A673 (cell line): ENCODE results near the gene LAMA3. TPM values are rescaled to one million over a fixed set of nuclear protein-coding genes. Genes with fewer than 3 reads are reported as not detected.

Source experiments
- BruUV-seq: library from RNA; stranded (reverse); fragments of 400-500 nt; replicated peaks from 2 replicates; lab custom pipeline; 2021; lab: Mats Ljungman, UMichigan
- CTCF ChIA-PET: fragments of 300-600 bp; sonication (Branson Sonifier 250); formaldehyde crosslinking; loops from one replicate; lab custom pipeline; 2022; ENCODE audit warnings: antibody characterized with exemption; lab: Charles Lee
- POLR2A ChIA-PET: fragments of 300-600 bp; sonication (Branson Sonifier 250); formaldehyde crosslinking; loops from one replicate; lab custom pipeline; 2022; ENCODE audit warnings: antibody characterized with exemption; ENCODE audit not compliant: low non-redundant PET; lab: Charles Lee
- DNase-seq: peaks from one replicate; pipeline ENCODE4 v3.0.0-alpha.2; 2015; ENCODE audit warnings: low spot score
- H3K27ac ChIP-seq: fragments of 200-600 bp; sonication (generic); 2 replicates; pipeline ENCODE4 v1.5.1; 2016; ENCODE audit warnings: mixed run types, low read depth, mild to moderate bottlenecking, mixed read lengths, antibody characterized with exemption, low read length; ENCODE audit not compliant: poor library complexity, severe bottlenecking
- H3K27me3 ChIP-seq: fragments of 200-600 bp; sonication (generic); replicated peaks from 2 replicates; pipeline ENCODE4 v1.6.1; 2017; ENCODE audit warnings: mixed run types, low read depth, mild to moderate bottlenecking, mixed read lengths, antibody characterized with exemption, low read length; ENCODE audit not compliant: insufficient read depth, poor library complexity
- H3K36me3 ChIP-seq: fragments of 200-600 bp; sonication (generic); 2 replicates; pipeline ENCODE4 v1.6.1; 2016; ENCODE audit warnings: mixed run types, mild to moderate bottlenecking, mixed read lengths, antibody characterized with exemption, low read length; ENCODE audit not compliant: insufficient read depth, poor library complexity, severe bottlenecking
- H3K4me1 ChIP-seq: fragments of 200-600 bp; sonication (generic); 2 replicates; pipeline ENCODE4 v1.6.1; 2017; ENCODE audit warnings: mixed run types, mild to moderate bottlenecking, mixed read lengths, antibody characterized with exemption, low read length; ENCODE audit not compliant: insufficient read depth, poor library complexity, severe bottlenecking
- H3K4me3 ChIP-seq: fragments of 200-600 bp; sonication (generic); 2 replicates; pipeline ENCODE4 v1.5.1; 2016; ENCODE audit warnings: low read depth, mixed run types, mild to moderate bottlenecking, mixed read lengths, low read length; ENCODE audit not compliant: poor library complexity, severe bottlenecking
- H3K9me3 ChIP-seq: fragments of 200-600 bp; sonication (generic); 2 replicates; pipeline ENCODE4 v1.6.1; 2016; ENCODE audit warnings: mixed run types, low read depth, mild to moderate bottlenecking, mixed read lengths, antibody characterized with exemption, low read length; ENCODE audit not compliant: poor library complexity, severe bottlenecking
- EZH2 ChIP-seq: fragments of 200-600 bp; sonication (generic); IDR thresholded peaks from 2 replicates; pipeline ENCODE4 v1.6.1; 2017; ENCODE audit warnings: borderline replicate concordance, low read depth, mild to moderate bottlenecking, mixed read lengths, antibody characterized with exemption, low read length; ENCODE audit not compliant: poor library complexity, severe bottlenecking
- intact Hi-C: fragments of 100-400 bp; cut with micrococcal nuclease; formaldehyde crosslinking; loops from one replicate; pipeline ENCODE4 v1.10.0; 2022; ENCODE audit not compliant: unreplicated experiment
- total RNA-seq: library from RNA; stranded (reverse); gene quantifications from 2 replicates; pipeline ENCODE4 v1.2.3, GENCODE V29; 2021
- TF ChIP-seq, protein P1 (sequence below): fragments of 300-800, 200-600 bp; sonication (generic); conservative IDR thresholded peaks from 2 replicates; pipeline ENCODE4 v1.5.1; 2017; ENCODE audit warnings: low read depth, mild to moderate bottlenecking, antibody characterized with exemption, low read length, moderate library complexity, mixed read lengths

LAMA3 gene
- total RNA-seq, 1 experiment from 2014 or later, result 2.7 TPM

GRCh38 chr18:23921716-23922285 is 232.5 kb downstream of the LAMA3 start:
- BruUV-seq, result no TSS peak
- CTCF ChIA-PET, result no interaction called here
- Histone ChIP-seq H3K36me3 (no peaks in the 10 kb centered on the region), H3K9me3 (no peaks in the 10 kb centered on the region), H3K4me1 (no peaks in the 10 kb centered on the region), H3K27ac (no peak overlapping the region), H3K4me3 (no peak overlapping the region), H3K27me3 (no peaks in the 10 kb centered on the region)
- intact Hi-C loops, result loop anchor here (5.0 kb wide), 1 partner anchor 424 kb away; no protein-coding TSS in a partner anchor
- TF ChIP-seq, protein P1, sequence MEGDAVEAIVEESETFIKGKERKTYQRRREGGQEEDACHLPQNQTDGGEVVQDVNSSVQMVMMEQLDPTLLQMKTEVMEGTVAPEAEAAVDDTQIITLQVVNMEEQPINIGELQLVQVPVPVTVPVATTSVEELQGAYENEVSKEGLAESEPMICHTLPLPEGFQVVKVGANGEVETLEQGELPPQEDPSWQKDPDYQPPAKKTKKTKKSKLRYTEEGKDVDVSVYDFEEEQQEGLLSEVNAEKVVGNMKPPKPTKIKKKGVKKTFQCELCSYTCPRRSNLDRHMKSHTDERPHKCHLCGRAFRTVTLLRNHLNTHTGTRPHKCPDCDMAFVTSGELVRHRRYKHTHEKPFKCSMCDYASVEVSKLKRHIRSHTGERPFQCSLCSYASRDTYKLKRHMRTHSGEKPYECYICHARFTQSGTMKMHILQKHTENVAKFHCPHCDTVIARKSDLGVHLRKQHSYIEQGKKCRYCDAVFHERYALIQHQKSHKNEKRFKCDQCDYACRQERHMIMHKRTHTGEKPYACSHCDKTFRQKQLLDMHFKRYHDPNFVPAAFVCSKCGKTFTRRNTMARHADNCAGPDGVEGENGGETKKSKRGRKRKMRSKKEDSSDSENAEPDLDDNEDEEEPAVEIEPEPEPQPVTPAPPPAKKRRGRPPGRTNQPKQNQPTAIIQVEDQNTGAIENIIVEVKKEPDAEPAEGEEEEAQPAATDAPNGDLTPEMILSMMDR, result no peak
- no peak for TF ChIP-seq EZH2
- peak; percentile 34 for DNase-seq
- POLR2A ChIA-PET, result no interaction called here

DNA sequence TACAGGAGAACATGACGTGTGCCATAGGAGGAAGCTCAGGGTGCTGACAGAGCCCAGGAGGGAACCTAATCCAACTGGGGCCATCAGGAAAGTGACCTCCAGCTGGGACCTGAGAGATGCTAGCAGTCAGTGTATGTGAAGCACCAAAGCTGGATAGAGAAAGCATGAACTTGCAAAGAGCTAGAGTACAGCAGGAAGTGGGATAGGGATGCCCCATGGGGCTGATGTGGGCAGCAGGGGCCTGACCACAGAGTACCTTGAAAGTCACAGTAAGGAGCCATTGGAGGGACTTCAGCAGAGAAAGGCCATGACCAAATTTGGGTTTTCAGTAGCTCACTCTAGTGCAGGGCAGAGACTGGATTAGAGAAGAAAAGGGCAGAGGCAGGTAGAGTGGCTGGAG is 233.7 kb downstream of the LAMA3 start:
- no peaks in the 10 kb centered on the region for H3K27me3 ChIP-seq
- intact Hi-C loops, result loop anchor here (5.0 kb wide), 1 partner anchor 426 kb away; no protein-coding TSS in a partner anchor
- POLR2A ChIA-PET, result no interaction called here
- no peak for DNase-seq
- no TSS peak for BruUV-seq
- H3K36me3 ChIP-seq, result no peaks in the 10 kb centered on the region
- H3K4me3 ChIP-seq, result no peak overlapping the region
- no peaks in the 10 kb centered on the region for H3K9me3 ChIP-seq
- CTCF ChIA-PET, result no interaction called here
- H3K4me1 ChIP-seq, result peaks cover under 1% of the 10 kb centered on the region
- TF ChIP-seq, protein P1, result no peak
- no peak for TF ChIP-seq EZH2
- H3K27ac ChIP-seq, result no peak overlapping the region

- TF ChIP-seq EZH2, result no peak
- TF ChIP-seq, protein P1, result no peak
- POLR2A ChIA-PET, result interaction anchor here (0.8 kb wide), 1 partner anchor 214 kb away, joined by 5 read pairs; the partner anchor contains the start of gene CABYR
- H3K4me1 ChIP-seq, result peaks cover 4% of the 10 kb centered on the region
- peak; percentile 22 for DNase-seq
- H3K4me3 ChIP-seq, result no peak overlapping the region
- H3K27ac ChIP-seq, result no peak overlapping the region
- H3K9me3 ChIP-seq, result no peaks in the 10 kb centered on the region
- CTCF ChIA-PET, result no interaction called here
- H3K36me3 ChIP-seq, result no peaks in the 10 kb centered on the region
- intact Hi-C loops, result loop anchor here (5.0 kb wide), 1 partner anchor 428 kb away; no protein-coding TSS in a partner anchor
- H3K27me3 ChIP-seq, result no peaks in the 10 kb centered on the region
- BruUV-seq, result no TSS peak
Observed at GRCh38 chr18:23924813-23925212, 235.6 kb downstream of the LAMA3 start.
